GM13976 (cell line): ENCODE measurements around the gene C6orf58.

ENCODE experiments used
- DNase-seq: peaks from one replicate; pipeline ENCODE4 v3.0.0; 2012; ENCODE audit warnings: low spot score
- in situ Hi-C: fragments of 300-500 bp; cut with MboI; formaldehyde crosslinking; loops from one replicate; pipeline ENCODE4 v1.12.0; 2022; ENCODE audit warnings: low sequenced_read_pairs, mixed read lengths, inconsistent platforms; ENCODE audit not compliant: unreplicated experiment
- TF ChIP-seq, protein P1 (sequence below): IDR thresholded peaks from 2 replicates; pipeline ENCODE4 v1.5.1; 2012; ENCODE audit warnings: borderline replicate concordance, mild to moderate bottlenecking; ENCODE audit not compliant: insufficient read depth; ENCODE audit errors: extremely low read depth, missing control alignments, control extremely low read depth

Gene C6orf58

DNA sequence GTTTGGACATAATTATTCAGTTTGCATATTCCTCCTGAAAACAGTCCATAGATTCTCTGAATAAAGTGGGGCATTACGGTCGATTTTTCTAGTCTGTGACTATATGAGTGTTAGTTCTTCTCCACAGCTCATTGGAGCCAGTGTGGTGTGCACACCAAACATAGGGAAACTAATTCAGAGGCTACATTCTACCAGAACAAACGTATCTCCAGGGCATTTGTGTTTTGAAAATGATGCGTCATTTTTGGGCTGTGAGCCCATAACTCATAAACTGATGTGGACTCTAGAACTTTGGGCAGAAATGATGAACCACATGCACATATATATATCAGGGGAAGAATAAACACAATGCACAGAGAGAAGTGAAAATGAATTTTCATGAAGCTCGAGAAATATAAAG, 41.8 kb downstream of the C6orf58 start:
- DNase-seq, result no peak
- TF ChIP-seq, protein P1, sequence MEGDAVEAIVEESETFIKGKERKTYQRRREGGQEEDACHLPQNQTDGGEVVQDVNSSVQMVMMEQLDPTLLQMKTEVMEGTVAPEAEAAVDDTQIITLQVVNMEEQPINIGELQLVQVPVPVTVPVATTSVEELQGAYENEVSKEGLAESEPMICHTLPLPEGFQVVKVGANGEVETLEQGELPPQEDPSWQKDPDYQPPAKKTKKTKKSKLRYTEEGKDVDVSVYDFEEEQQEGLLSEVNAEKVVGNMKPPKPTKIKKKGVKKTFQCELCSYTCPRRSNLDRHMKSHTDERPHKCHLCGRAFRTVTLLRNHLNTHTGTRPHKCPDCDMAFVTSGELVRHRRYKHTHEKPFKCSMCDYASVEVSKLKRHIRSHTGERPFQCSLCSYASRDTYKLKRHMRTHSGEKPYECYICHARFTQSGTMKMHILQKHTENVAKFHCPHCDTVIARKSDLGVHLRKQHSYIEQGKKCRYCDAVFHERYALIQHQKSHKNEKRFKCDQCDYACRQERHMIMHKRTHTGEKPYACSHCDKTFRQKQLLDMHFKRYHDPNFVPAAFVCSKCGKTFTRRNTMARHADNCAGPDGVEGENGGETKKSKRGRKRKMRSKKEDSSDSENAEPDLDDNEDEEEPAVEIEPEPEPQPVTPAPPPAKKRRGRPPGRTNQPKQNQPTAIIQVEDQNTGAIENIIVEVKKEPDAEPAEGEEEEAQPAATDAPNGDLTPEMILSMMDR, result no peak
- in situ Hi-C loops, result no loop called here

DNA sequence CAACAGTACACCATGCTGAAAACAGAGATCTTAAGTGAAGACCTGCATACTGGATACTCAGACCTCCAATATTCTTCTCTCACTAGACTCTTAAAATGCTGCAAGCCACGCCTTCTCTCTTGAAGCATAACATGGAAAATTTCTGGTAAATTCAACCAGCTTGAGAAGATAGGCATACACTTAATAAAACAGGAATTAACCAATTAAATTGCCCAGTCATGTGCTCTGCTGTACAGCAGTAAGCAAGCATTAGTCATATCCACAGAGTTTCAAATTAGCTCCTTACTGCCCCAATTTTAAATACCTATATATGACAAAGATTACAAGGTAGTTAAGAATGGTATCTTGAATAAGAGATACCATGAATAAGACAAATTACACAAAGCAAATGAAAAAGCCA, 53.8 kb downstream of the C6orf58 start:
- no peak for DNase-seq
- in situ Hi-C loops, result no loop called here

DNA sequence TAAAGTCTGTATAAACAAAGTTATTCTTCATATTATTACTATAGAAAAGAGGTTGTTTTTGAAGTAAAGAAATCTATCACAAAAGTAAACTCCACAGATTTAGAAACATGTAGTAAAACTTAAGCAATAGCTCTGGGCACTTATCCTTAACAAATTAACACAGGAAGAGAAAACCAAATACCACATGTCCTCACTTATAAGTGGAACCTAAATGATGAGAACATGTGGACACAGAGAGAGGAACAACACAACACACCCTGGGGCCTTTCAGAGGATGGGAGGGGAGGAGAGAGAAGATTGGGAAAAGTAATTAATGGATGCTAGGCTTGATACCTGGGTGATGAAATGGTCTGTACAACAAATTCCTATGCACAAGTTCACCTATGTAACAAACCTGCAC, 57.2 kb downstream of the C6orf58 start:
- TF ChIP-seq, protein P1, result no peak
- in situ Hi-C loops, result no loop called here
- DNase-seq, result no peak

More for the DNA sequence above, 53.8 kb downstream of the C6orf58 start:
- TF ChIP-seq, protein P1, result no peak

DNA sequence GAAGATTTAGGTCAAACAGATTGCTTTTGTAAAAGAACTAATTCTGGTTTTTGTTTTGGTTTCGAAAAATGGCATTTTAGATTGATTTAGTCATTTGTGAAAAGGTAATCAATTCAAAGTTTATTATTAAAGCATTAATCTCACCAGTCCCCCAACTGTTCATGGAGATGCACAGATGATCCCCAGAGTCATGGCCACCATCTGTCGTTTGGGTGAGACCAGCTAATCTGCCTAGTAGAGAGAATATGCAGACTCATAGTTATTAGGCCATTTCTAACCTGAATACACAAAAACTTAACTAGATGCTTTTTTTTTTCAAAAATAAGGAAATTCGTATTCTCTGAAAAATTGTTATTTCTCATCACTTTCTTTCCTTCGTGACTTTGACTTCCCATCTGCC, 58.1 kb downstream of the C6orf58 start:
- TF ChIP-seq, protein P1, result no peak
- DNase-seq, result no peak
- in situ Hi-C loops, result no loop called here

DNA sequence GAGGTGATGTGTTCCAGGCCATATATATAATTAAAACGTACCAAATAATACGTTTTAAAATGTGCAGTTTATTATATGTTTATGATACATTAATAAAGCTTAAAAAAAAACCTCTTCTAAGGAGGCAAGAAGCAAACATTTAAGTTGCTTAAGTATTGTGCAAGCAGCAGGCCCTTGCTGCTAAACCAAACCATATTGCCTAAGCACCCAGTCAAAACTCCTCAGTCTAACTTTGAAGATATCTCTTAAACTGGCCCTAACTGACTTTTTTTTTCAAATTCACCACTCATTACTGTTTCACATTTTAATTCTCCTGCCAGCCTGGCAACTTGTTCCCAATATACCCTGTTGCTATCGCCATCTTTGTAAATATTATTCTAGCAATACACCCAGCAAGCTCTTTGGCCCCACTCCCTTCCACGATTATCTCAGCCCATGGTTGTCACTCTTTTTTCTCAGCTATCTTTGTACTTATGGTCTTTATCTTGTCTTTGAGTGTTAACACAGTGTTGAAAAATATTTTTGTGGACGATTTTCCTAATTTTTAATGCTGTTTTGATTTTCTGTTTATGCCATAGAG, 60.9 kb downstream of the C6orf58 start:
- DNase-seq, result no peak
- in situ Hi-C loops, result no loop called here
- TF ChIP-seq, protein P1, result no peak
